HepG2 (cell line): ENCODE data around the gene PPP1R7. TPM values are rescaled to one million over a fixed set of nuclear protein-coding genes. Genes with fewer than 3 reads are reported as not detected.

Experiments
- CHD2 ChIP-seq: IDR thresholded peaks from 2 replicates; pipeline ENCODE4 v1.6.1; 2011; ENCODE audit warnings: low read depth, low read length, improper control_type of control experiment
- DZIP1 ChIP-seq: sonication (generic); formaldehyde crosslinking; IDR thresholded peaks from 2 replicates; pipeline ENCODE4 v1.5.0; 2020; ENCODE audit warnings: mild to moderate bottlenecking, missing genetic modification reagents
- HOXA3 ChIP-seq: sonication (generic); formaldehyde crosslinking; IDR thresholded peaks from 2 replicates; pipeline ENCODE4 v1.5.0; 2020; ENCODE audit warnings: missing genetic modification reagents
- KLF15 ChIP-seq: sonication (generic); formaldehyde crosslinking; IDR thresholded peaks from 2 replicates; pipeline ENCODE4 v1.8.1; 2023; ENCODE audit warnings: borderline replicate concordance, mild to moderate bottlenecking, inconsistent platforms, missing genetic modification reagents, mixed read lengths
- MXI1 ChIP-seq: IDR thresholded peaks from 3 replicates; pipeline ENCODE4 v1.6.1; 2012; ENCODE audit warnings: low read depth, low read length, inconsistent platforms, borderline replicate concordance
- RARA ChIP-seq: IDR thresholded peaks from 2 replicates; pipeline ENCODE4 v1.6.1; 2016; ENCODE audit warnings: missing genetic modification reagents, missing compliant biosample characterization
- RFX3 ChIP-seq: IDR thresholded peaks from 2 replicates; pipeline ENCODE4 v1.6.1; 2016; ENCODE audit warnings: missing biosample characterization, missing genetic modification reagents
- RFXAP ChIP-seq: sonication (generic); formaldehyde crosslinking; IDR thresholded peaks from 2 replicates; pipeline ENCODE4 v1.4.0; 2020; ENCODE audit warnings: missing genetic modification reagents, borderline replicate concordance
- TEF ChIP-seq: sonication (generic); formaldehyde crosslinking; IDR thresholded peaks from 2 replicates; pipeline ENCODE4 v1.5.0; 2020; ENCODE audit warnings: missing genetic modification reagents
- ZBTB21 ChIP-seq: sonication (generic); formaldehyde crosslinking; IDR thresholded peaks from 2 replicates; pipeline ENCODE4 v1.4.0; 2020; ENCODE audit warnings: missing genetic modification reagents
- ZFP91 ChIP-seq: sonication (generic); formaldehyde crosslinking; IDR thresholded peaks from 2 replicates; pipeline ENCODE4 v1.9.0; 2022; ENCODE audit warnings: missing genetic modification reagents, mild to moderate bottlenecking, borderline replicate concordance
- ZNF10 ChIP-seq: sonication (generic); formaldehyde crosslinking; IDR thresholded peaks from 2 replicates; pipeline ENCODE4 v1.4.0; 2020; ENCODE audit warnings: mild to moderate bottlenecking, low read depth, missing genetic modification reagents, borderline replicate concordance
- ZNF124 ChIP-seq: sonication (generic); formaldehyde crosslinking; IDR thresholded peaks from 2 replicates; pipeline ENCODE4 v1.4.0; 2020; ENCODE audit warnings: missing genetic modification reagents
- ZNF138 ChIP-seq: sonication (generic); formaldehyde crosslinking; IDR thresholded peaks from 2 replicates; pipeline ENCODE4 v1.5.0; 2020; ENCODE audit warnings: mild to moderate bottlenecking, low read depth, missing genetic modification reagents
- ZNF232 ChIP-seq: sonication (generic); formaldehyde crosslinking; IDR thresholded peaks from 2 replicates; pipeline ENCODE4 v1.4.0; 2020; ENCODE audit warnings: missing genetic modification reagents, borderline replicate concordance
- ZNF276 ChIP-seq: sonication (generic); formaldehyde crosslinking; IDR thresholded peaks from 2 replicates; pipeline ENCODE4 v1.4.0; 2020; ENCODE audit warnings: mild to moderate bottlenecking, low read depth, missing genetic modification reagents
- ZNF362 ChIP-seq: sonication (generic); formaldehyde crosslinking; IDR thresholded peaks from 2 replicates; pipeline ENCODE4 v1.4.0; 2020; ENCODE audit warnings: missing genetic modification reagents, mild to moderate bottlenecking, borderline replicate concordance
- ZNF441 ChIP-seq: sonication (generic); formaldehyde crosslinking; IDR thresholded peaks from 2 replicates; pipeline ENCODE4 v1.7.0; 2021; ENCODE audit warnings: missing genetic modification reagents, borderline replicate concordance
- polyA plus RNA-seq, 8 experiments: library from polyadenylated mRNA; depleted of rRNA in 3 of 8; stranded (reverse) in 7 of 8; unstranded in 1 of 8; fragments of >200 nt; fragmentation: Illumina TruSeq in 4 of 8; extraction: Trizol in 4 of 8; gene quantifications; 2 replicates each; pipeline versions ENCODE4 v1.2.1 to v1.2.3, GENCODE V29; 2011 to 2016; ENCODE audit warnings: low read depth in 4 of 8, missing spikeins in 1 of 8, mixed read lengths in 1 of 8; ENCODE audit not compliant: insufficient read depth in 1 of 8
- total RNA-seq, 5 experiments: library from RNA; depleted of rRNA; stranded (reverse); fragments of >200 nt; fragmentation: Illumina TruSeq; extraction: Trizol; gene quantifications; 2 replicates each; pipeline ENCODE4 v1.2.3, GENCODE V29; 2016; ENCODE audit warnings: low read depth in 1 of 5

PPP1R7 gene
- total and polyA plus RNA-seq, 2 of the 13 experiments (the other 11 are each of a cell fraction or from before 2014, with no cell fraction given) = 33.3 to 67.9 TPM

- TF ChIP-seq ZNF362 (no peak), RARA (CRISPR knock-in tag) (no peak), ZBTB21 (CRISPR knock-in tag) (no peak), RFXAP (CRISPR knock-in tag) (no peak), RFX3 (peak; percentile 86), ZFP91 (peak; percentile 74; the same call in 1 of the 2 replicates), ZNF232 (CRISPR knock-in tag) (peak; percentile 73; the same call in 1 of the 2 replicates), KLF15 (CRISPR knock-in tag) (peak; percentile 31; the same call in 1 of the 2 replicates), MXI1 (peak; percentile 80; the same call in 1 of the 3 replicates), ZNF441 (CRISPR knock-in tag) (peak; percentile 32; the same call in 1 of the 2 replicates), DZIP1 (CRISPR knock-in tag) (peak; percentile 55), CHD2 (0 out of 2 replicates have a peak, but pooled peaks have one; percentile 45), HOXA3 (CRISPR knock-in tag) (peak; percentile 63; the same call in 1 of the 2 replicates), ZNF10 (CRISPR knock-in tag) (no peak), ZNF276 (CRISPR knock-in tag) (peak; percentile 16; the same call in 1 of the 2 replicates), ZNF124 (0 out of 2 replicates have a peak, but pooled peaks have one; percentile 10), ZNF138 (peak; percentile 65; the same call in 1 of the 2 replicates), TEF (CRISPR knock-in tag) (no peak)
Measured at GRCh38 chr2:241148891-241149674, 1.2 kb upstream of the PPP1R7 start, which contains the start of gene PASK (continued).
